HL-60 (cell line): ENCODE results near the gene LPIN1.

ENCODE experiments used
- DNase-seq, 2 experiments: peaks; one replicate each; pipeline ENCODE4 v3.0.0-alpha.2; 2010 to 2020; ENCODE audit warnings: low read depth in 1 of 2, low spot score in 1 of 2
- H3K27ac ChIP-seq: fragments of 250-450 bp; sonication (Bioruptor Pico); replicated peaks from 2 replicates; pipeline ENCODE4 v1.5.1; 2020; ENCODE audit warnings: mild to moderate bottlenecking, moderate library complexity
- H3K27me3 ChIP-seq: fragments of 250-450 bp; sonication (Bioruptor Pico); 2 replicates; pipeline ENCODE4 v1.5.1; 2021; ENCODE audit warnings: mild to moderate bottlenecking, moderate library complexity; ENCODE audit not compliant: insufficient read depth, poor library complexity, severe bottlenecking
- H3K4me3 ChIP-seq: replicated peaks from 2 replicates; pipeline ENCODE4 v1.5.1; 2011; ENCODE audit warnings: mild to moderate bottlenecking, control low read depth, low read length; ENCODE audit not compliant: insufficient read depth
- CTCF ChIP-seq: IDR thresholded peaks from one replicate; pipeline ENCODE4 v1.5.1; 2011; ENCODE audit warnings: low read length, control low read depth, inconsistent platforms; ENCODE audit not compliant: insufficient read depth
- GABPA ChIP-seq: IDR thresholded peaks from 2 replicates; pipeline ENCODE4 v1.6.1; 2012; ENCODE audit warnings: low read depth
- POLR2AphosphoS5 ChIP-seq: IDR thresholded peaks from 2 replicates; pipeline ENCODE4 v1.6.1; 2012; ENCODE audit warnings: low read depth
- SPI1 ChIP-seq: IDR thresholded peaks from 2 replicates; pipeline ENCODE4 v1.6.1; 2012; ENCODE audit warnings: low read depth, mild to moderate bottlenecking, borderline replicate concordance
- TF ChIP-seq, protein P1 (sequence below): IDR thresholded peaks from 2 replicates; pipeline ENCODE4 v1.6.1; 2012; ENCODE audit warnings: low read depth; ENCODE audit not compliant: insufficient replicate concordance

LPIN1 gene

GRCh38 chr2:11742317-11742701 is 4.1 kb upstream of the LPIN1 start:
- Histone ChIP-seq H3K4me3 (no peak overlapping the region), H3K27ac (no peak overlapping the region), H3K27me3 (no peaks in the 10 kb centered on the region)
- TF ChIP-seq, protein P1, sequence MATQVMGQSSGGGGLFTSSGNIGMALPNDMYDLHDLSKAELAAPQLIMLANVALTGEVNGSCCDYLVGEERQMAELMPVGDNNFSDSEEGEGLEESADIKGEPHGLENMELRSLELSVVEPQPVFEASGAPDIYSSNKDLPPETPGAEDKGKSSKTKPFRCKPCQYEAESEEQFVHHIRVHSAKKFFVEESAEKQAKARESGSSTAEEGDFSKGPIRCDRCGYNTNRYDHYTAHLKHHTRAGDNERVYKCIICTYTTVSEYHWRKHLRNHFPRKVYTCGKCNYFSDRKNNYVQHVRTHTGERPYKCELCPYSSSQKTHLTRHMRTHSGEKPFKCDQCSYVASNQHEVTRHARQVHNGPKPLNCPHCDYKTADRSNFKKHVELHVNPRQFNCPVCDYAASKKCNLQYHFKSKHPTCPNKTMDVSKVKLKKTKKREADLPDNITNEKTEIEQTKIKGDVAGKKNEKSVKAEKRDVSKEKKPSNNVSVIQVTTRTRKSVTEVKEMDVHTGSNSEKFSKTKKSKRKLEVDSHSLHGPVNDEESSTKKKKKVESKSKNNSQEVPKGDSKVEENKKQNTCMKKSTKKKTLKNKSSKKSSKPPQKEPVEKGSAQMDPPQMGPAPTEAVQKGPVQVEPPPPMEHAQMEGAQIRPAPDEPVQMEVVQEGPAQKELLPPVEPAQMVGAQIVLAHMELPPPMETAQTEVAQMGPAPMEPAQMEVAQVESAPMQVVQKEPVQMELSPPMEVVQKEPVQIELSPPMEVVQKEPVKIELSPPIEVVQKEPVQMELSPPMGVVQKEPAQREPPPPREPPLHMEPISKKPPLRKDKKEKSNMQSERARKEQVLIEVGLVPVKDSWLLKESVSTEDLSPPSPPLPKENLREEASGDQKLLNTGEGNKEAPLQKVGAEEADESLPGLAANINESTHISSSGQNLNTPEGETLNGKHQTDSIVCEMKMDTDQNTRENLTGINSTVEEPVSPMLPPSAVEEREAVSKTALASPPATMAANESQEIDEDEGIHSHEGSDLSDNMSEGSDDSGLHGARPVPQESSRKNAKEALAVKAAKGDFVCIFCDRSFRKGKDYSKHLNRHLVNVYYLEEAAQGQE, result no peak
- TF ChIP-seq GABPA (no peak), POLR2AphosphoS5 (no peak), CTCF (no peak), SPI1 (no peak)
- no peak for DNase-seq

- TF ChIP-seq POLR2AphosphoS5, result no peak
- Histone ChIP-seq H3K27ac (no peak overlapping the region), H3K27me3 (no peaks in the 10 kb centered on the region), H3K4me3 (no peak overlapping the region)
- DNase-seq, result no peak
Measured at GRCh38 chr2:11742702-11743357, 3.6 kb upstream of the LPIN1 start.

GRCh38 chr2:11743366-11743765 is 3.1 kb upstream of the LPIN1 start:
- H3K27ac ChIP-seq, result no peak overlapping the region
- TF ChIP-seq SPI1, result no peak
- H3K27me3 ChIP-seq, result no peaks in the 10 kb centered on the region
- no peak overlapping the region for H3K4me3 ChIP-seq
- DNase-seq, result no peak

DNA sequence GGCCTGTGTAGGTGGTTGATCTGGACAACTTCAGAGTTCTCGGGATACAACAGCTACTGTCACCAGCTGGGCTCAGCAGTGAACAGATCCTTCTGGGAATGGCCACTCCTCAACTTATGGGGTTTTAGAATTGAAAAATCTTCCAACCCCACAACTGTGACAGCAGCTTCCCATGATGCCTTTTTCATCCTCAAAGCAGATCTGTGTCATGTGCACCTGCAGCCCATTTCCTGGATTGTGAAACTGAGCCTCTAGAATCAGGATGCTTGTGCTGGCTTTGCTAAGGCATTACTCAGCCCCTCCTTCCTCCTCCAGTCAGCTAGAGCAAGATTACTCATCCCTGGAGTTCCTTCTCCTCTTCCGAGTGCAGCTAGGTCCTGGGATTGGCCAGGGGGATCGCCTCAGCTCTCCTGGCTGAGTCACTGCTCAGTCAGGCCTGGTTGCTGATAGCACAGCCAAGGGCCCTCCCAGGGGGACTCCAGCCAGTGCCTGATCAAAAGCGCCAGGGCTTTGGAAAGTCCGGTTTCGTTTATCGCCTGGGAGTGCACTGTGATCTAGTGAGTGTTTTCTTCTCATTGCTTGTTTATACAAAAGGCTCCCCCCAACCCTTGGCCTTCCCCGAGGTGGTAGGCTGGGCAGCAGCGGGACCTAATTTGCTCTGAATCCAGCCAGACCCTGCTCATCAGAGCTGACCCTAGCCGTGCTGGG is 2.4 kb upstream of the LPIN1 start:
- TF ChIP-seq SPI1 (no peak), POLR2AphosphoS5 (no peak), CTCF (no peak), GABPA (no peak)
- TF ChIP-seq, protein P1, result no peak
- Histone ChIP-seq H3K27me3 (no peaks in the 10 kb centered on the region), H3K4me3 (no peak overlapping the region), H3K27ac (no peak overlapping the region)
- DNase-seq, result peak; percentile 76 to 94
